ENCODE results near the gene NIPA2. TPM values are rescaled to one million over a fixed set of nuclear protein-coding genes. Genes with fewer than 3 reads are reported as not detected.
"Not testable (repeated sequence)": the region's sequence is repeated elsewhere in the genome, so short reads cannot be mapped to it uniquely, and the experiment has no call there.

Gene NIPA2
- polyA plus RNA-seq (ENCODE audit: insufficient read length in 3 of 3) = 10 to 100 TPM; 54.9 to 58.2 (median 56.0) TPM
- long read RNA-seq, donor 1, transcript NIPA2-203 (6 exons, 2,280 nt) = major isoform, 6 of 12 reads
- long read RNA-seq, donor 1, partial matches to known transcripts = 0 of 12 reads
- long read RNA-seq, donor 1, other reads (novel, unspliced or antisense) = 0 of 12 reads
- long read RNA-seq, donor 2, transcript NIPA2-203 (6 exons, 2,280 nt) = major isoform, 14 of 75 reads
- long read RNA-seq, donor 2, transcript NIPA2-204 (7 exons, 3,130 nt) = minor isoform, 6 of 75 reads
- long read RNA-seq, donor 2, partial matches to known transcripts = 44 of 75 reads
- long read RNA-seq, donor 2, other reads (novel, unspliced or antisense) = 9 of 75 reads
- long read RNA-seq, donor 3, transcript NIPA2-203 (6 exons, 2,280 nt) = major isoform, 9 of 55 reads
- long read RNA-seq, donor 3, partial matches to known transcripts = 31 of 55 reads
- long read RNA-seq, donor 3, other reads (novel, unspliced or antisense) = 9 of 55 reads
- long read RNA-seq, donor 4, transcript NIPA2-203 (6 exons, 2,280 nt) = major isoform, 12 of 47 reads
- long read RNA-seq, donor 4, partial matches to known transcripts = 29 of 47 reads
- long read RNA-seq, donor 4, other reads (novel, unspliced or antisense) = 0 of 47 reads
- long read RNA-seq, donor 5, transcript NIPA2-203 (6 exons, 2,280 nt) = major isoform, 10 of 28 reads
- long read RNA-seq, donor 5, partial matches to known transcripts = 16 of 28 reads
- long read RNA-seq, donor 5, other reads (novel, unspliced or antisense) = 0 of 28 reads
- long read RNA-seq, donor 6, partial matches to known transcripts = 42 of 57 reads
- long read RNA-seq, donor 6, other reads (novel, unspliced or antisense) = 6 of 57 reads
- long read RNA-seq, donor 7, transcript NIPA2-203 (6 exons, 2,280 nt) = major isoform, 20 of 61 reads
- long read RNA-seq, donor 7, partial matches to known transcripts = 27 of 61 reads
- long read RNA-seq, donor 7, other reads (novel, unspliced or antisense) = 8 of 61 reads
- long read RNA-seq, donor 8, transcript NIPA2-203 (6 exons, 2,280 nt) = major isoform, 5 of 16 reads
- long read RNA-seq, donor 8, partial matches to known transcripts = 5 of 16 reads
- long read RNA-seq, donor 8, other reads (novel, unspliced or antisense) = 0 of 16 reads
- long read RNA-seq, donor 9, transcript NIPA2-201 (8 exons, 3,233 nt) = minor isoform, 6 of 91 reads
- long read RNA-seq, donor 9, transcript NIPA2-203 (6 exons, 2,280 nt) = major isoform, 14 of 91 reads
- long read RNA-seq, donor 9, partial matches to known transcripts = 46 of 91 reads
- long read RNA-seq, donor 9, other reads (novel, unspliced or antisense) = 23 of 91 reads
- long read RNA-seq, donor 10, transcript NIPA2-203 (6 exons, 2,280 nt) = major isoform, 6 of 9 reads
- long read RNA-seq, donor 10, partial matches to known transcripts = 0 of 9 reads
- long read RNA-seq, donor 10, other reads (novel, unspliced or antisense) = 0 of 9 reads
- long read RNA-seq, donor 11, transcript NIPA2-203 (6 exons, 2,280 nt) = major isoform, 7 of 12 reads
- long read RNA-seq, donor 11, partial matches to known transcripts = 0 of 12 reads
- long read RNA-seq, donor 11, other reads (novel, unspliced or antisense) = 0 of 12 reads
- long read RNA-seq, donor 12, transcript NIPA2-204 (7 exons, 3,130 nt) = minor isoform, 8 of 30 reads
- long read RNA-seq, donor 12, transcript NIPA2-203 (6 exons, 2,280 nt) = major isoform, 14 of 30 reads
- long read RNA-seq, donor 12, transcript NIPA2-201 (8 exons, 3,233 nt) = minor isoform, 7 of 30 reads
- long read RNA-seq, donor 12, partial matches to known transcripts = 0 of 30 reads
- long read RNA-seq, donor 12, other reads (novel, unspliced or antisense) = 0 of 30 reads
- long read RNA-seq, donor 13, partial matches to known transcripts = 23 of 27 reads
- long read RNA-seq, donor 13, other reads (novel, unspliced or antisense) = 0 of 27 reads
- long read RNA-seq, donor 14 = 0 reads
- long read RNA-seq, donor 15 = 0 reads
- long read RNA-seq, donor 16, transcript NIPA2-204 (7 exons, 3,130 nt) = minor isoform, 8 of 22 reads
- long read RNA-seq, donor 16, transcript NIPA2-203 (6 exons, 2,280 nt) = major isoform, 13 of 22 reads
- long read RNA-seq, donor 16, partial matches to known transcripts = 0 of 22 reads
- long read RNA-seq, donor 16, other reads (novel, unspliced or antisense) = 0 of 22 reads

DNA sequence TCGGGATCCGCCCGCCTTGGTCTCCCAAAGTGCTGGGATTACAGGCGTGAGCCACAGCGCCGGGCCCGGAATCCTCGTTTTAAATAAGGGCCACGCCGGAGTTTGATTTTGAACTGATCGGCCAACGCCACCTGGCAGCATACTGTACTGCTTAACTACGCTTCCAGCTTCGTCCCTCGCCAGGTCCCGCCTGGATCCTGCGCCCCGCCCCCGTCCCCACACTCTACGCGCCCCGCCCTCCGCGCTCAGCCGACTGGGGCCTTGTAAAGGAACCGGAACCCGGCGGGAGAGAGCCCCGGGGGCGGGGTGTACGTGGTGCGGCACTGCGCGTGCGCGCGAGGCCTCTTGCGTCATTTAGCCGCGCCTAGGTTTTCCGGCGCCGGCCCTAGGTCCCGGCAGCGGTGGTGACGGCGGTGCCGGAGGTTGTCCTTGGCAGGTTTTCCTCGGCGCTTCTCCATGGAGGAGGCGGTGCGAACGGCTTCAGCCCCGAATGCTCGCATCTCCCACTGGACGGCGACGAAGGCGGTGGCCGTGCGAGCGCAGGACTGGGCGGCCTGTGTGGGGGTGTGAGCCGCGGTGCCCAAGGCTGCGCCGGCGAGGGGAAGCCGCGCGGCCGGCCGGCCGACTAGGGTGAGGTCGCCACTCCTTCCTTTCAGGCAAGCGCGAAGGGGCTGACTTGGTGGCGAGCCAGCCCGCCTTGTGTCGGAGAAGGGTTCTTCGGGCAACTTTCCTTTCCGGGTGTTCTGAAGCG is at the start of gene NIPA2:
Gene NIPA2 (plus strand): TSS at position 375 of the 751 bp plus-strand sequence. CDS start 13,066 bp downstream, outside the sequence.
- DNase-seq = peak; percentile 98

DNA sequence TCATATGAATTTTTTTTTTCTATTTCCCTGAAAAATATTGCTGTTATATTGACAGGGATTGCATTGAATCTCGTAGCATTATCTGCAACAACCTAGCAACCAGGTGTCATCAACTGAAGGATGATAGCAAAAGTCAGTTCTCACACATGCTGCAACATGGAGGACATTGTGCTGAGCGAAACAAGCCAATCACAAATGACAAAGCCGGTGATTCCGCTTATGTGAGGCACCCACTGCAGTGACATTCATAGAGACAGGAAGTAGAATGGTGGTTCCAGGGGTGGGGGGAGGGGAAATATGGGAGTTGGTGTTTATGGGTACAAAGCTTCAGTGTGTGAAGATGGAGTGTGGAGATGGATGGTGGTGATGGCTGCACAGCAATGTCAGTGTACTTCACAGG is 44.4 kb upstream of the NIPA2 start:
- no peak for DNase-seq

DNA sequence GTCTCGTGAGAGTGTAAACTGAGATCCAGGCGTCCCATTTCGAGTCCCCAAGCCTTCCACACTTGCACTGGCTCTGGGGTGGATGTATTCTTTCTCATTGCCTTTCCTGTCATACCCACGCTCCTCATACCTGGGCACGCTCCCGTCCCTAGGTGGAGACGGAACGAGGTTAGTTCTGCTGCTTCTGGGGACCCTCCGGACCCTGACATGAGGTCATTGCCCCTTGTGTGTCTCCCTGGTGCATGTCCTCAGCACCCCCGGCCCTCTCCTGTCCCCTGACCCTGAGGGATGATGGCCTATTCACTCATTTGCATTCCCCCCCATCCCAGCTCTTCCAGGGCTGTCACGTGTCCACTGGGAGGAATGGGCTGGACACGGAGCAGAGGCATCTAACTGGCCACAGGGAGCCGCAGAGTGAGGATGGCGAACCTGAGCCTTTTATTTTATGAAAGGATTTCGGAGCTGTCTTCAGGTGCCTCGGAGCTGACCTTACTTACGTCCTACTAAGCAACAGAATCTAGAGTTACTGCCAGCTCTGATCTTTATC is 43.8 kb upstream of the NIPA2 start:
- no peak for DNase-seq

DNA sequence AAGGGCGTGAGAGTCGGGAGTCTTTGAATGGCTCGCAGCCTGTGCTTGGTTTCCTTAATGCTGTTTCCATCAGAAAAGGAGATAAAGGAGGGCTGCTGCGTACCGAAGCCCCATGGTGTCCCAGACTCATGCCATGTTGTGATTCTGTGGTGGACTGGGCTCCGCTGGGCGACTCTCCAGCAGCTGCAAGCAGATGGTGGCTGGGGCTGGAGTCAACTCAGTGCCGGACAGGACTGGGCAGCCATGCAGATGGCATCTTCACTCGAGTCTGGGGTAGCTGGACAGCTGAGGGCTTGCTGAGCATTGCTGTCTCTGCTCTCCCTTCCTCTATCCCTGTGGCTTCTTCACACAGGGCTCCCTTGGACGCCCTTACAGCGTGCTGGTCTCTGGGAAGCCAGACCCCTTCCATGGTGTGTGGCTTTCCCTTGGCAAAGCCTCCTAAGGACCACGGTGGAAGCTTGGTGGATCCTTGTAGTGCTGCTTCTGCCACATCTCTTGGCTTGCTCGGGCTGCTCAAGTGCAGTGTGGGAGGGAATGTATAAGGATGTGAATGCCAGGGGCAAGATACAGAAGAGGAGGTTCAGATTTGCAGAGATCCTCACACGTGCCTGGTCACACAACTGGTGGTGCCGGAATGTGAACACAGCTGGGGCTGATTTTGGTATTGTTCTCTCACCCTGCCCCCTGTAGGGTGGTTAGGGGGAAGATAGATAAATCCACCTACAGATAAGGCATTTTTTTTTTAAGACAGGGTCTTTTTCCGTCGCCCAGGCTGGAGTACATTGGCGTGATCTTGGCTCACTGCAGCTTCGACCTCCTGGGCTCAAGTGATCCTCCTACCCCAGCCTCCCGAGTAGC is 43.0 kb upstream of the NIPA2 start:
- no peak for DNase-seq

DNA sequence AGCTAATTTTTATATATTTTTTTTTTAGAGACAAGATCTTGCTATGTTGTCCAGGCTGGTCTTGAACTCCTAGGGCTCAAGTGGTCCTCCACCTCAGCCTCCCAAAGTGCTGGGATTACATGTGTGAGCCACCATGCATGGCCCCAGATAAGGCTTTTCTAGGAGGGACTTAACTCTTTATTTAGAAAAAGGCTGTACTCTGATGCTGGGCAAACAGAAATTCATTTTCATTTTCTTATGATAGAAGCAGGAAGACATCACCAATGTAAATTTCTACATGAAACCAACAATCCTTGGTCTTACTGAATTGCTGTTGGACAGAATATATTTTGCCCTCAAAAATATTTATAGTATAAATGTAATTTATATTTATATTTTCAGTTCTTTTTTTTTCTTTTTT is 42.4 kb upstream of the NIPA2 start:
- DNase-seq = no peak

DNA sequence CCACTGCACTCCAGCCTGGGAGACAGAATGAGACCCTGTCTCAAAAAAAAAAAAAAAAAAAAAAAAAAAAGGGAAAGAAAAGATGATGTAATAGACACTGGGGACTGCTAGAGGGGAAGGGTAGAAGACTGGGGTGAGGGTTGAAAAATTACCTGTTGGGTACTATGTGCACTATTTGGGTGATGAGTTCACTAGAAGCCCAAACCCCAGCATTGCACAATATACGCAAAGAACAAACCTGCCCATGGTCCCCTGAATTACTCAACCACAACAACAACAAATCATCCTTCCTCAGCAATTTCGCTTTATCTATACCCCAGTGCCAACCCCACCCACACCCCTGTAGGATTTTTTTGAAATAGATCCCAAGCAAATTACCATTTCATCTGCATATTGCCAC is 38.6 kb upstream of the NIPA2 start:
- no peak for DNase-seq

DNA sequence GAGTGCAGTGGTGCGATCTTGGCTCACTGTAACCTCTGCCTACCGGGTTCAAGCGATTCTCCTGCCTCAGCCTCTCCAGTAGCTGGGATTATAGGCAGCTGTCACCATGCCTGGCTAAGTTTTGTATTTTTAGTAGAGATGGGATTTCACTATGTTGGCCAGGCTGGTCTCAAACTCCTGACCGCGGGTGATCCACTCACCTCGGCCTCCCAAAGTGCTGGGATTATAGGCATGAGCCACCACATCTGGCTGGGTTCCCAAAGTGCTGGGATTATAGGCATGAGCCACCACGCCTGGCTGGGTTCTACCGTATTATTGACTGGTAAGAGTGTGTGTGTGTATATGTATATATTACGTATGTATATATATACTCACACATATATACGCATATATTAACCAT is 35.5 kb upstream of the NIPA2 start:
- not testable (repeated sequence) for DNase-seq

DNA sequence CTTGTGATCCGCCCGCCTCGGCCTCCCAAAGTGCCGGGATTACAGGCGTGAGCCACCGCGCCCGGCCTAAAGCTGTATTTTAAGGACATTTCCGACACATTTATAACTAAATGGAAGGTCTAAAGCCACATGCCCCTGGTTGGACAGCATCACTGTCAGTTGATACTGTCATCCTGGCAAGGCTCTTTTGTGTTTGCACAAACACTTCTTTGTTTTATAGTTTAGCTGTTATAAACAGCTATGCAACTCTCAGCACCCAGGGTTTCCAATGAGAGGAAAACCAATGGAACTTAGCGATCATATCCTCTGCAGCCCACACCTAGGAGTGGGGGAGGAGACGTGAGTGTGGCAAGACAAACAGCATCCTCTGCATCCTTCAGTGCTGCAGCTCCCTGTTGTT is 32.3 kb upstream of the NIPA2 start:
- DNase-seq = no peak

DNA sequence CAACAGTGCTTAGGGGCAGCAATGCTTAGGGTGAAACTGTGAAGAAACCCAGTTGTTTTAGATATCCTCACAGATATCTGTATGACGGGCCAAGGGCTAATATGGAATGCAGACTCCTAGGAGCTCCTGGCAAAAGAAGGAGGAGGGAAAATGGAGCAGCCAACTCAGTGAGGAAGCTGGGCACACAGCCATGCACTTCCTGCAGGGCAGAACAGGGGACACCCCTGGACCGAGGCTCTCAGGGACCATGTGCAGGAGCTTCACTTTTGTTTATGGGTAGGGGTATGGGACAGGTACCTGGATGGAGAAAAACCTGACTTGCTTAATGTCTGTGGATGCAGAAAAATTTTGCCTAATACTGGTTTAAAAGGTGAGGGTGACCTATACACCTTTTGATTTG is 31.8 kb upstream of the NIPA2 start:
- no peak for DNase-seq

DNA sequence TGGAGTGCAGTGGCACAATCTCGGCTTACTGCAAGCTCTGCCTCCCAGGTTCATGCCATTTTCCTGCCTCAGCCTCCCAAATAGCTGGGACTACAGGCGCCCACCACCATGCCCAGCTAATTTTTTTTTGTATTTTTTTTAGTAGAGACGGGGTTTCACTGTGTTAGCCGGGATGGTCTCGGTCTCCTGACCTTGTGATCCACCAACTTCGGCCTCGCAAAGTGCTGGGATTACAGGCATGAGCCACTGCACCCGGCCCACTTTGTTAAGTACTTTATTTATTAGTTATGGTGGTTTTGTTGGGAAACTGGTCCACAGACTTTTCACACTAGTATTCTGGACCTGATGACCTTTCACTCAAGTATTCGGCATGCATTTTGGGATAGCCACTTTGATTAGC is 30.6 kb upstream of the NIPA2 start:
- not testable (repeated sequence) for DNase-seq

DNA sequence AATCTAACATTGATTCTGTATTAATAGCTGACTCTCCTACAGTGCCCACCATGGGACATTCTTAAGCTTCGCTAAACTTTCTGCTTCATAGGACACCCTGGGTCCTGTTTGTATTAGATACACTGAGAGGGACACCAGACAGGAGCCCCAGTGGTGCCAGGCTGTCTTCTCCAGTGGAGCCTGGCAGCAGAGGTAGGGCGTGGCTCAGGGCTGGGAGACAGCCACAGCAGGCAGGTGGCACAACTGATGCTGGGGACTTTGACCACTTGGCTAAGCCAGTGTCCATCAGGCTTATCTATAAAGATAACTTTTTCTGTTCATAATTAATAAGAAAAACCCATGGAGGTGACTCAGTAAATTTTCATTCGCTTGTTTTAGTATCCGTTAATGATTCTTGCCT is 30.2 kb upstream of the NIPA2 start:
- DNase-seq = no peak

DNA sequence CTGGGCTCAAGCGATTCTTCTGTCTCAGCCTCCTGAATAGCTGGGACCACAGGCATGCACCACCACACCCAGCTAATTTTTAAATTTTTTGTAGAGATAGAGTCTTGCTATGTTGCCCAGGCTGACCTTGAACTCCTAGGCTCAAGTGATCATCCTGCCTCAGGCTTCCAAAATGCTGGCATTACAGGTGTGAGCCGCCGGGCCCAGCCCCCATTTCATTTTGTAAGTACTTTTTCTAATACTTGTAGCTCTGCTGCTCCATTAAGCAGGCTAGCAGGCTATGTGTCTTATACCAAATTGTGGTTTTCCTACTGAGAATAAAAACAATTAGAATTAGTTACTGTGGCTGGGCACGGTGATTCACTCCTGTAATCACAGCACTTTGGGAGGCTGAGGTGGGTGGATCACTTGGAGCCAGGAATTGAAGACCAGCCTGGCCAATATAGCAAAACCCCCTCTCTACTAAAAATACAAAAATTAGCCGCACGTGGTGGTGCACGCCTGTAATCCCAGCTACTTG is 29.6 kb upstream of the NIPA2 start:
- no peak for DNase-seq

DNA sequence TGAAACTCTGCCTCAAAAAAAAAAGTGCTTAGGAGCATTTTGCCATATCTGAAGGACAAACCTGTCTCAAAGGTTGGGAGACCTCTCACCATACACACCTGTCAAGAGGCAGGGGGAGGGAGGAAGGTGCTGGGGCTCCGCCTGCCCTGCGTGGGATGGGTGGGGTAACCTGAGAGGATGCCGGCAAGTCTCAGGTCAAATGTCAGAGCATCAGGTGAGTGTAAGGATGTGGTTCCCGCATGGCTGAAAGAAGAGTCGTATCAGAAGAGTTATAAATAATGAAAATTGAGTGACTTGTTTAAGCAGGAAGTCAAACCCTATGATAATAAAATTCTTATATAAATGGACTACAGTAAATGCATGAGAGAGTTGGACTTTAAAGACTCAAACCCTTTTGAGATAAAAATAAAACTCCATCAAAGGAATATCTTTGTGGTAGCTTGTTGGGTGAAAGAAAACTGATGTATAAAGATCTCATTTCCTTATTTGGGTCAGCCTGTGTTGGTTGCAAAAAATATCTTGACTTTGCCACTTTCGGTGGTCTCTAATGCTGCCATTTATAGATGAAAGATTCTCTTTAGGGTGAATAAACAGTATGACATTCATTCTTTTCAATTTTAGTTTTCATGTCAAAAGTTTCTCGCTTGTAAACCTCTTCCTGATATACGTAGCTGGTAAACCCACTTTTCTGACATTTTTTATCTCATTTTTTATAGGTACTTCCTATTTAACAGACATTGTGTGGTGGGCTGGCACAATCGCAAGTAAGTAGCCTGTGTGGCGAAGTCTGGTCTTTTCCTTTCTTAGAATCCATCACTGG is 28.2 kb upstream of the NIPA2 start:
- DNase-seq = no peak

DNA sequence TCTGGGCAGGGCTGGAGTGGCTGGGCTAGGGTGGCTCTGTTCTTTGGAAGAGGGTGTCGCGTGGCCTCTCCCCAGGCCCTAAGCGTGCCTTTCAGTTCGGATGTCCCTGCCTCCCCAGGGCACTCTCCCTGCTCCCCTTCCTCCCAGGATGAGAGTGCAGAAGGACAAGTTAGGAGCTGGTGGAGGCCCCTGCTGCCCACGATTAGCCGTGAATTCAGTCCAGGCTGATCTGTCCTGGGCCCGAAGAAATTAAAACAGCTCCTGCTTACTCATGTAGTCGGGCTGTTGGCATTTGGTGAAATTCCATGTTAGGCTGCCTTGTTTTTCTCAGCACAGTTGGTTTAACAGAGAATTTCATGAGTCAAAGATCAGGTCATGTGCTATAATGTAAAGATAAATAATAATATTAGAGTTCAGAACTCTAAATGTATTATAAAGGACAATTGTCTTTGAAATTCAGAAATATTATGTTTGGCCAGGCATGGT is 27.6 kb upstream of the NIPA2 start:
- no peak for DNase-seq

DNA sequence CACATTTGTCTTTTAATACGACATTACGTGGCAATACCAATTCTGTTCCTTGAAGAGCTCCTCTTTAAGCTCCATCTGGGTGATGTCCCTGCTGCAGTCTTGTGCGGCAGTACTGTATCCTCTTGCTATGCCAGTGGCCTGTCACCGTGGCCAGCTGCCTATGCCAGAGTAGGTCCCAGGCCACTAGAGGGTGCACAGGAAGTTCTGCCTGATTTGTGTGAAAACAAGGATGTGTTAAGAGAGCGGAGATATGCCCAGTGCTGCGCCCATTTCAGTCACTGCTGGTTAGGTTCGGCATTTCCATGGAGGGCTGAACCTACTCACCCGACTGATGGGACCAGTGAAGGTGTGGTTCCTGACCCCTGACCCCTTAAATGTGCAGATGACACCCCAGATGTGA is 26.8 kb upstream of the NIPA2 start:
- DNase-seq = no peak

DNA sequence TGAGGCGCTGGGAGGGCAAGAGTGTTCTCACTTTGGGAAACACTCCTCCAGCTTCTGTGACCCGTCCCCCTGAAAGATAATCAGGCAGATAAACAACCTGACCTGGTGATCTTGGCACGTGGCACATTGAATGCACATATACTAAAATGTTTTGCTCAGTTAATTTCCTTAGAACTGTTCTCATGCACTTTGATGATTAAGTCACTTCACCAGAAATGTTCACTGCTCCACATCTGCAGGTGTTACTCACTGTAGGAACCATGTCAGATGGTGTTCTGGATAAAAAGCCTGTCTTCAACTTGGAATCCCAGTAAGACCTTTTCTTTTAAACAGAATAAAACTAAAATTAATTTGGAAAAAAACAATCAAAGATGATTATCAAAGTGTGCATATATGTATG is 24.6 kb upstream of the NIPA2 start:
- no peak for DNase-seq

DNA sequence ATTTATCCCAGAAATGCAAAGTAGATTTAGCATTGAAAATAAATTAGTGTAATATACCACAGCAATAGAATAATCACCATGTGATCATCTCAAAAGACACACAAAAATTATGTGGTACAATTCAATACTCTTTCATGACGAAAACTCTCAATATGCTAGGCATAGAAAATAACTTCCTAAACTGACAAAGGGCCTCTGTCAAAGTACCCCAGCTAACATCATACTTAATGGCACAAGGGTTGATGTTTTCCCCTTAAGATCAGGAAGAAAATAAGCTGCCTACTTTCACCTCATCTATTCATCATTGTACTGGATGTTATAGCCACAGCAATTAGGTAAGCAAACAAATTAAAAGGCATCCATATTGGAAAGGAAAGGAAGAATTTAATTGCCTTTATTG is 22.7 kb upstream of the NIPA2 start:
- DNase-seq = no peak
